NCI-H748 (cell line): Measurements from ENCODE around the gene HAAO.
A peak's percentile ranks its signal among the peaks of the same experiment; 100 is the strongest.

Experiments
- DNase-seq: peaks from one replicate; lab custom pipeline; 2025; ENCODE audit not compliant: unreplicated experiment; lab: John Stamatoyannopoulos, UW

HAAO gene

DNA sequence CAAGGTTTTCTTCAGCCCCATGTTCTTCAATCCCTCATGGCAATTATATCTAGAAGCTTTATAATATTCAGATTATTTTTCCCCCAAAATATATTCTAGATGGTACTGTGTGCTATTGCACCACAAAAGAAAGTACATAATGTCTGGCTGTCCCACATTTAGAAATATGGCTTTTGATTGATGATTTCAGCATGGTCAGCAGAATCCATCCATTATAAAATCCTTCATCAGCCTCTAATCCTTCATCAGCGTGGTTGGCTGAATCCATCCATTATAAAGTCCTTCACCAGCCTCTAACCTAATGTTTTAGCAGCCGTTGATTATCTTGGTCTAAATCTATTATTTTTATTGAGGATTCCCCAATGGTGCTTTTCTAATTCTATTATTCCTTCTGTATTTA, 23.3 kb upstream of the HAAO start:
- no peak for DNase-seq

DNA sequence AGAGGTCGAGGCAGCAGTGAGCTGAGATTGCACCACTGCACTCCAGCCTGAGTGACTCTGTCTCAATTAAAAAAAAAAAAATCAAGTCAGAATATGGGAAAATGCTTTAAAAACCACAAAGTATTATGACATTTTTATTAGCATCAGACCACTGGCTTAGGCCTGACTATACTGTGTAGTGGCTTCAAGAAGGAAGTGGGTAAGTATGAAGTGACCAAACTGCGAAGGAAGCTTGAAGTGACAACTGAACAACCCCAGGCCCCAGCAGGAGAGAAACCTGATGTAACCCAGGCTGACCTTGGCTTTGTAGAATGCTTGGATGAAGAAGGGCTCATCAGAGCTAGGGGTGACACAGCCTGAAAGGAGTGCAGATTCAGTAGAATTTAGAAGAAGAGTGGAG, 21.4 kb upstream of the HAAO start:
- no peak for DNase-seq

DNA sequence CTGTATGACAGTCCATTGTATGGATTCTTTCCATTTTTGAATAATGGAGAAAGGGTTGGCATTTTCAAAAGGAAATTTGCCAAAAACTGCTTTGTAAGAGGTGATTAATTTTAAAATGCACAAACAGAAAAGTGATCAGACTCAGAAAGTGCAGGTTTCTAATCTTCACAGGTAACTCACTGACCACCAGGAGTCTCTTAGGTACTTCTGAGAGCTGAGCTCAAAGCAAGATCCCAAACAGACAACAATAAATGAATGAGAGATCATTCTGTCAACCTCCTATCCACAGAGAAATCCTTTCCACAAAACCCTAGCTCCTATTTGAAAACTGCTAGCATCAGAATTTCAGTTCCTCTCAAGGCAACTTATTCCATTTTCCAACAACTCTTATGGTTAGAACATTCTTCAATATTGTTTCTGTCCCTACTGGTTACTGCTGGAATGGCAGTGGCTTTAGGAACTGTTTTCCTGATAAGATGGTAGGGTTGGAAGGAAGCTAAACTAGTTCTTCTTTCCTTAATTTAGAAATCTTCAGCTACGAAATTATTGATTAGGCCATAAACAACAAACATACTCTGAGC, 20.6 kb upstream of the HAAO start:
- peak; percentile 15 for DNase-seq

DNA sequence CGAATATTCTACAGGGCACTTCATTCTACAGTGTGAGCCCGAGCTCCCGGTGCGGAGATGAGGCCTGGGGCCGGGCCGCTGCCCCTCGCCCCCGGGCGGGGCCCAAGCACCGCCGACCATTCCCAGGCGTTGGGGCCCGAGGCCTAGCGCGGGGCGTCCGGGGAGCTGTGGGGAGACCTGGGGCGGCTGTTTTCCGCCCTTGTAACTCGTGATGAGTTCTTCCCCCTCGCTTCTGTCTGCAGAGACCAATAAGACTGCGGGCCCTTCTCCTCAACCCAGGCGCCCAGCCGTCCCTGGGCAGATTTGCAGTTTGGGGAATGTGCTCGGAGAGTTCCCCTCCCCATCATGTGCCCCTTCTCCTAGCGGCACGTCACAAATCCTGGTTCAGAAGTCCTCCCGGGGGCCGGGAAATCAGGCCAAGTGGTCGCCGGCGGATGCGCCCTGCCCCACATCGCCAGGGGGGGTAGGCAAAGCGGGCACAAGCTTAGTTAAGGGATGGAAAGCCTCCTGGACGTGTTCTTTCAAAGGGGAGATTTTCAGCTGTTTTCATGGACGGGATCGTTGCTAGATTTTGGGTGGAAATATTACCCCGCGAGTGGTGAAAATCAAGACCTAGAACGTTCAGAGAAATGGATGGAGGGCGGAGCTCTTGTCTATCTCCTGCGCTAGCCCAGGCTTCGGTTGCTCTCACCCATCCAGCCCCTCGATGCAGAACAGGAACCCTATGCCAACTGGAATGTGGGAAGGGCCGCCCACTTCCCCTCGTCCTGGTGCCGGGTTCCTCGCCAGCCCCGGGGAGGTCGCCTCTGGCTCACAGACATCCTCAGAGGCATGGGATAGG, 18.8 kb upstream of the HAAO start:
- peak; percentile 78 for DNase-seq

DNA sequence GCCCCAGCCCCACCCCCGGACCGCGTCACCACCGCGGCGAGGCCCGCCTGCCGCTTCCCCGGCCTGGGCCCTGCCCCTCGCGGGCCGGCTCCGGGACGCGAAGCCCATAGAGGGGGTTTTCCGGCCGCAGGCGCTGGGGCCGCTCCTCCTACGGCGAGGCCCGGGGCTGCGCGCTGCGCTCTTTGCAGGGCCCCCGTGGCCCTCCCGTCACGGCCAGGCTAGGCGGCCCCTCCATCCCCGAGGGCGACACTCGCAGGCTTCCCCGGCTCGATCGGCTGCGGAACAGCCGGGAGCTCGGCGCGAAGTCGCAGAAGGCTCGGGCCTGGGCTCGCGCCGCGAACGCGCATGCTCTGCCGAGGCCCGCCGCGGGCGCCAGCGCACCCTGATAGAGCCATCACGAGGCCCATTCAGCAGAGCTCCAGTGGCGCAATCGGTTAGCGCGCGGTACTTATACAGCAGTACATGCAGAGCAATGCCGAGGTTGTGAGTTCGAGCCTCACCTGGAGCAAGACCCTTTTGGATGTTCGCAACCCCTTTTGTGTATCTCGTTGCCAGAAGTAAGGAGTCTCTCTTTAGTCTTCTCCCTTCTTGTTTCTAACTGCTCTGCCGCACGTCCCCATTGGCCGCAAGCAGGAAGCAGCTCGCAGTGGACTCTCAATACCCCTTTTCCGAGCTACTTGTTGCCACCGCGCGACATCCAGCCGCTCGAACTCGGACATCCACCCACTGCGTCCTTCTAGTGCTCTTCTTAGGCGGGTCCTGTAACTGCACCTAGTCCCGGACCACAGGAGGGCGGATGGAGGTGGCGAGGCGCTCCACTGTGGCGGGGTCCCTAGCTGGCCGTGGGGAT, 18.0 kb upstream of the HAAO start:
- DNase-seq: peak; percentile 90

DNA sequence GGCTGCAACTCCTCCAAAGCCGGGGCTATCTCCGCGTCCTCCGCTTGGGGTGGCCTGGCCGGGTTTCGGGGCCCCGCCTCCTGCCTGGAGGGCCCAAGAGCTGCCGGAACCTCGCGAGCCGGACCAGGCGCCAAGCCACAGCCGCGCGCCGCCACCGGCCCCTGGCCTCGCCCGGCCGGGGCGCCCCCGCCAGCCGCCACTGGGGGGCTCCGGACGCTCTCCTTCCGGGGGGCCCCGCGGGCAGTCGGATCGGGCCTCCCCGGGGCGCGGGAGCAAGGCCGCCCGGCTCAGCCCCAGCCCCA, 17.4 kb upstream of the HAAO start:
- DNase-seq: peak; percentile 81

DNA sequence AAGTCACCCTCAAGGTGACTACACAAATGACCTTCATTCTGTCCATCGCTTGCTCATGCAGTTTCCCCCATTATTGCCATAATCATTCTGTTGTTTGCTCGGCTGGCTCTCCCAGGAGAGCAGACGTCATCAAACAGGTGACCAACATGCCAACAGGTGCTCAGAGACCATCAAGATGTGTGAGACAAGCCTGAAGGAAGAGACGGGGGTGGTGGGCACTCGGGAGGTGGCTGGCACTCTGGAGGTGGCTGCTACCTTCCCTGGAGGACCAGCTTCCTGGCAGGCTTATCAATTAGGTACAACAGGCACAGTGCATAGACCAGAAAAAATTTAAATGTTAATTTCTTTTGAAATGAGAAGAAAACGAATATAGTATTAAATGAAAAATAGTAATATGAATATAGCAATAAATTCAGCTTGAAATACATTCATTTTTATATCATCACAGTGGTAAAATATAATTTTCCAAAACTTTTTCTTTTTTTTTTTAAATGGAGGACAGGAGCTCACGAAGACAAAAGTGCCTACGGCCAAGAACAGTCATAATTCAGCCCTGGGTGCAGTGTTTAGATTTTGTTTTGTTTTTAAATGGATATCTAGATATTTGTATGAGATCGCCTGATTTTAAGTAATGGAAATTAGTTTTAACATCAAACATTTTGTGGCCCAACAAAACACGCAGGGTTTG, 16.9 kb upstream of the HAAO start:
- DNase-seq: peak; percentile 81

DNA sequence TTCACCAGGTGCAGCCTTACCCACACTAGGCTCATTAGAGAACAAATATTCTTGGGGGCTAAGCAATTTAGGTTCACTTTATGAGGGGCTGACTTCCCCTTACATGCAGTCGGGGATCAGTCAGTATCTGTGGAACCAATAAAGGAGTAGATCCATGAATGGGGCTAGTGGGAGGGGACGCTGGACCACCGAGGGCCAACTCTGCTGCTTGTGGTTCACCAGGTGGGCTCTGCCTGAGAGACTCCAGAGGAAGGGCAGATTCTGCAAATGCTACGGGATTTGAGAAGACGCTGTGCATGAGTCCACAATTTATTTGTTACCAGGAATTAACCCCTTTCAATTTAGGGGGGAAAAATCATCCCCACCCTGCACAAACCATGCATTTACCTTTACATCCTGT, 15.9 kb upstream of the HAAO start:
- no peak for DNase-seq

DNA sequence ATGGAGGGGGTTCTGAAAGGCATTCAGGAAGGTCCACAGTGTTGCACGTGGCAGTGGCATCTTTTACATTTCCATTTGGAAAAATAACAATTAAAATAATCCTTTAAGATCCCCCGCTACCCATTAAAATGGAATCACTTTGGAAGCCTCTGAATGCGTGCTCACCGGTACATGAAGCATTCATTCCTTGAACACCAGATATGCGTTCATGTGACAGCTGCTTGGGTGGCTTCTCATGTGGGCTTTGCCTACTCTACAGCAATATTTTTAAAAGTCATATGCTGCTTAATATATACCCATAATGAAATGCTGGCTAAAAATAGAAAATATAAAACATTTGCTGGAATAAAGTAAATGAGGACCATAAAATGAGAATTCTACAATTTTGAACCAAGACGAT, 14.4 kb upstream of the HAAO start:
- DNase-seq: no peak

DNA sequence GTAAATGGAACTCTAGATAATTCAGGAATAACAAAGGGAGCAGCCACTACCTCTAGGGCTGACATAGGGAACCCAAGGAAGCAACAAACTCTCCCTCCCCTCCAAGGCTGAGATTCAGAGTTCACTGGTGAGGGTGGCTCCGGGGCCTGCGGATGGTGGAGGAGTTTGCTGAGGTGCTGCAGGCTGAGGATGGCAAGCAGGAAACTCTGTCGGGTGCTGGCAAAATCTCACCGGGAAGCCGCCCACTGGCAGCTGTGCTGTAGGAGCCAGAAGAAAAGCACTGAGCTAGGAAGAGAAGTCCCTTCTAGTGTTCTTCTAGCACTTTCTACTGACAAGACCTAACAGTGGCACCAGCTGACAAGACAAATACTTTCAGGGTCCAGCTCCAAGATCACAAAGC, 12.5 kb upstream of the HAAO start:
- no peak for DNase-seq

DNA sequence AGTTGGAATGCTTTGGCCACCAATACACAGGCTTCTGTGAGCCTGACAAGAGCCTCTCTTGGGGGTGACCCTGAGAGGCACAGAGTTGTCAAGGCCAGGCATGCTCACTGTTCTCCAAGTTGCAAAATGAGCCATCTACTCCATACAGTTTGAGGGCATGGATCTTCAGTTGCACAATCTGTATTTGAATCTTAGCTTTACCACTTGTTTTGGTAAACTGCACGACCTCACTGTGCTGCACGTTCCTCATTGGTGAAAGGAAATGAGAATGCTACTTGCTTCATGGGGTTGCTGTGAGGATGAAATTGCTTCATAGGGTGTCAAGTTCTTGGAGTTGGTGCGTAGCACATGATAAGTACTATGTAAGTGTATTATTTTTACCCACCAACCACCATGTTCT, 12.0 kb upstream of the HAAO start:
- DNase-seq: no peak

DNA sequence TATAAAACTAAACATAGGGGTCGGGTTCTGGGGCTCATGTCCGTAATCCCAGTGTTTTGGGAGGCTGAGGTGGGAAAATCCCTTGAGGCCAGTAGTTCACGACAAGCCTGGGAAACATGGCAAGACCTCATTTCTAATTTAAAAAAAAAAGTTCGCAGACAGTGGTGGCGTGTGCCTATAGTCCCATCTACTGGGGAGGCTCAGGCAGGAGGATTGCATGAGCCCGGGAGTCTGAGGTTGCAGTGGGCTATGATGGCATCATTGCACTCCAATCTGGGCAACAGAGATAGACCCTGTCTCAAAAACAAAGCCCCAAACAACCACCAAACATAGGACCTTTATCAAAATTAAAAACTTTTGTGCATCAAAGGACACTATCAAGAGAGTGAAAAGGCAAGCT, 9.8 kb upstream of the HAAO start:
- DNase-seq: no peak

DNA sequence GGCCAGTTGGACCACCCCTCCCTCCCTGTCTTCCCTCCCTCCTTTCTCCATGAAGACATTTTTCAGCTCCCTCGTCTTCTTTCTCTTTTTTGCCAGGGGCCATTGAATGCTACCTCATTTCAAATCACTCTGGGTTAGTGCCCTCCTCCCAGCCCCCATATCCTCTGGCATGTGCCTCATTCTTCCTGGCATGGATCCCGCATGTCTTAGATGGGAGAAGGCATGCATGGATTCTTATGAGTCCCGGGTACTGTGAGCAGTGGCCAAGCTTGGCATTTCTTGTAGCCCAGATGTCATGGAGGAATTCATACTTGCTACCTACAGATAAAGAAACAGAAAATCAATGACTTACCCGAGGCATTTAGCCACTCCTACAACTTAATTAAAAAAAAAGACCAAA, 9.0 kb upstream of the HAAO start:
- DNase-seq: no peak

DNA sequence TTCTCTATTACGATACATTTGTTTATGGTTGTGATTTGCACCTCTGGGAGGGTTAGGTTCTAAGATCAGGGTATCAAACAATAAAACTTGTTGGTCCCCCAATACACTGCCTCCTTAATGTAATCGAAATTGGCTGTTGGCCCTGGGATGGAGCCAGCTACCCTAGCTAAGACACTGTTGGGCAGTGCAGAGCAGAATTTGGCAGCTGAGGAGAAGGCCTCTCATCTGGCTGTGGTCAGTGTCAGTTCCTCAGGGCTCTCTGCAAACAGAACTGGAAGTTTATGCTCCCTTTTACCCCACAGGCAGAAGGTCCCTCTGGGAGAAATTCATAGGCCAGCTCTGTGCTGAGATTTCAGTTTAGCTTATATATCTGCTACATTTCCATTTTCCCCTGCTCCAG, 8.6 kb upstream of the HAAO start:
- no peak for DNase-seq

DNA sequence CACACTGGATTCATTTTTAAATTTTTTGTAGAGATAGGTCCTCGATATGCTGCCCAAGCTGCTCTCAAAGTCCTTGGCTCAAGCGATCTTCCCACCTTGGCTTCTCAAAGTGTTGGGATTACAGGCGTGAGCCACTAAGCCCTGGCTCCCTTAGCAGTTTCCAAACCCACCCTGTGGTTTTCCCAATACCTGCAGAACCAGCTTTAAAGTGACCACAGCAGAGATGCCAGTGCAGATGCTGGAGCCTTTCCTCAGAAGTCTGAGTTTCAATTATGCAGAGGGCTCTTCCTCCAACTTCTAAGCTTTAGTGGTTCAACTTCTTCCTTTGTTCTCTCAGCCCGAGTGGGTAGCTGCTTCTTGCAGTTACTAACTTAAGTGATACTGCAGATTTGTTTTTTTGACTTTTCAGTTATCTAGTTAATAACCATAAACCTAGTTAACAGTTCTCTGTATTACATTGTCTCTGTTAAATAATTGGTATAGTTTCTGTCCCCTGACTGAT, 8.1 kb upstream of the HAAO start:
- DNase-seq: no peak

DNA sequence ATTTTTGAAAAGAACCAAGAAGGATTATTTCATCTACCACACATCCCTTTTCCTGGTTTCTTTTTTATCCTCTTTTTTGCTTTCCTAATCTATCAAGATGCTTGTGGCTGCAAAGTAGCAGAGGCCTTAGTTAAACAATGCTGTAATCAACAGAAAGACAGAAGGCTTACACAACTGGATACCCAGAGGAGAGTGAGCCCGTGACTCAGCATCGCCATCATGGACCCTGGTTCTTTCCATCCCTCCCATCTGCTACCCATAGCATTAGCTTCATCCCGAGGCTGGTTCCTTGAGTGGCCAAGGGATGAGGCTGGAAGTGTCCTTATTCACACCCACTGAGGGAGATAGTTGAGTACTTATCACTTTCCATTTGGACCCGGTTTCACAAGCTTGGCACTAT, 7.5 kb upstream of the HAAO start:
- DNase-seq: no peak

DNA sequence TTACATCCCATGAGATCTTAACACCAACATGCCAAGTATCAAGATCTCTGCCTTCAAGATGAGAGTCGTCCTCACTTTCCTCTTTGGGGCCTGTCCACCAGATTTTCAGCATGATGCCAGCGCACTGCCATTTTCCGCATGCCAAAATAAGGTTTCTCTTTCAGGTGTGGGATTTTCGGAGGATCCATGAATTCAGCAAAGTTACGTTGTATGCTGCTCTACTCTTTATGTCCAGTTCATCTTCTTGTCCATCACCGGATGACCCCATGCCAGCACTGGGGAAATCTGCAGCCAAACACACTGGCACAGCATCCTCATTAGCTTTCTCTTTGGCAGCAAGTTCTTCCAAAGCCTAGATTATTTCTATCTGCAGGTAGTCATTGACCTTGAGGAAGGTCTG, 4.9 kb upstream of the HAAO start:
- no peak for DNase-seq

DNA sequence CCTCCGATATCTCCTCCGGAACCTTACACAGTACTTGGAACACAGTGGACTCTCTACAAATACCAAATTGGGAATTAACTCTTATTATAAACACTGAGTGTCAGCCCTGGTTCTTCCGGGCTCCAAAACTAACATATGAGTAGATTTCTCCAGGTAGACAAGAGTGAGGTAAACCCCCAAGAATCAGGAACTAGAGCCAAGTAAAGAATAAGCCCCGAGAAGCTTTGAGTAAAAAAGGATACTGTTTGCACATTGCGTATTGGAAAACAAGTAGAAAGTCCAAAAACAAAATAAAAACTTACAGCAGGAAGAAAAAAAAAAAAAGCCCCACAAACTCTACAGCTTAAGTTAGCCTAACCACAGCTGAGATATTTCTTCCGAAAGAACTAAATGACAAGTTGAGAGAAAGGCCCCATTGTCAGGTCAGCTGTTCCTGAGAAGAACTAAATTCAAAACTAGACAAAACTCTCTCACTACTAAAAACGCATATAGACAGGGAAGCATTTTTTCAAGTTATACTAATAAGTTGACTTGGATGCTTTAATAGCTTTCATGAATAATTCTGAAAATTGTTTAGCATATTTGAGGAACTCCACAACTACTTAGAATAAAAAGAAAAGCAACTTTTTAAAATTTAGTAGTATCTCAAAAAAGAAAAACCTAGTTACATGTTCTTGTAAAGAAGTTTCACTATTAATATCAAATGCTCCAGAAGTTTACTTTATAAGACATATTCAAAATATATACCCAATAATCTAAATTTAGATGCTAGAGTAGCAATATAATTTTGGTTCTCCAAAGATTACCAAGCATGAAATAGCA, 4.3 kb upstream of the HAAO start:
- no peak for DNase-seq

DNA sequence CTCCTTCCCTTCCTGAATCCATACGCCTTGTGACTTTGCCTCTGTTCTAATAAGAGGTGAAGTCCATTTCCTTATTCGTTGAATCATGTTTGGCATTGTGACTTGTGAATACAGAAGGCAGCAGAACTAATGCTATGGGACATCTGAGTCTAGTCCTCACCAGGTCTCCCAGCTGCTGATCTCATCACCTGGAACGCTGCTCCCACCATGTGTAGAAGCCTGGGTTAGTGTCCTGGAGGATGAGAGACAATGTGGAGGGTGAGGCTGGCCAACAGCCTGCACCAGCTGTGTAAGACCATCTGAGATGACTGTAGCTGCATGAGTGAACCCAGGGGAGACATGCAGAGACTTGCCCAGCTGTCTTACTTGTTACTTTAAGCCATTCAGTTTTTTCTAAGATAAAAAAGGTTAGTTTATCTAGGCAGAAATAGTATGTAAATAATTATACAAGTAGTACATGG, 3.5 kb upstream of the HAAO start:
- no peak for DNase-seq

DNA sequence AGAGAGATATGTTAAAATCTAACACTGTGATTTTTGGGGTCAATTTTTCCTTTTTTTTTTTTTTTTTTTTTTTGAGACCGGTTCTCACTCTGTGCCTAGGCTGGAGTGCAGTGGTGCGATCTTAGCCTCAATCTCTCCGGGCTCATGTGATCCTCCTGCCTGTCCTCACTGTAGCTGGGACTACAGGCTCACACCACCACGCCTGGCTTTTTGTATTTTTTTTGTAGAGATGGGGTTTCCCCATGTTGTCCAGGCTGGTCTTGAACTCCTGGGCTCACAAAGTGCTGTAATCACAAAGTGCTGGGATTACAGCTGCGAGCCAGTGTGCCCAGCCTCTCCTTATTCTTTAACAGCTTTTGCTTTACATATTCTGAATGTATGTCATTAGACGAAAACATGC, 2.9 kb upstream of the HAAO start:
- no peak for DNase-seq
